ENCODE data around the gene TNFSF8. TPM values are rescaled to one million over a fixed set of nuclear protein-coding genes. Genes with fewer than 3 reads are reported as not detected.

The TNFSF8 gene
- total and polyA plus RNA-seq, 9 of the 15 experiments (the other 6 are each of a cell fraction or from before 2014, with no cell fraction given) = 0.09 TPM; not detected in 8

GRCh38 chr9:114906922-114907571, 23.3 kb downstream of the TNFSF8 start:
- Histone ChIP-seq H3K79me2 (ENCODE audit: control insufficient read depth, insufficient read depth, low read length) (no peaks in the 10 kb centered on the region), H3K27me3 (ENCODE audit: control insufficient read depth in 2 of 2, insufficient read depth in 2 of 2, low read length in 2 of 2) (no peaks in the 10 kb centered on the region), H3K9ac (ENCODE audit: insufficient read depth in 1 of 2, low read depth in 2 of 2, low read length in 2 of 2) (no peak overlapping the region), H3K4me2 (ENCODE audit: insufficient read depth, low read length) (no peak overlapping the region), H2AFZ (ENCODE audit: low read depth, low read length) (no peak overlapping the region), H3K36me3 (ENCODE audit: control insufficient read depth, insufficient read depth, low read length) (no peaks in the 10 kb centered on the region), H3K4me3 (no peak overlapping the region), H4K20me1 (replicated peaks; ENCODE audit: control insufficient read depth, insufficient read depth, low read length) (no peaks in the 10 kb centered on the region), H3K4me1 (replicated peaks in 1 of 2; ENCODE audit: control insufficient read depth in 2 of 2, insufficient read depth in 2 of 2, low read length in 2 of 2) (no peaks in the 10 kb centered on the region), H3K9me3 (replicated peaks; ENCODE audit: control insufficient read depth, insufficient read depth, low read depth, low read length) (no peaks in the 10 kb centered on the region), H3K9me1 (ENCODE audit: control insufficient read depth, insufficient read depth, low read length) (no peaks in the 10 kb centered on the region), H3K27ac (ENCODE audit: extremely low read depth, low read depth, low read length) (no peak overlapping the region)
- ATAC-seq (peak; percentile 79), DNase-seq (ENCODE audit: extremely low read depth in 1 of 4, low spot score in 3 of 4) (peak in 1 of 4 experiments; percentile 12), FAIRE-seq (no peak)
- WGBS (ENCODE audit: insufficient coverage, low coverage, missing lambda C conversion rate) = 1% methylated on average over 7 of the region's 7 CpGs
- CTCF ChIA-PET (ENCODE audit: low intra/inter-chr PET ratio) = interaction anchor here (0.5 to 1.4 kb wide), 4 partner anchors 148 to 502 kb away, joined by 3 read pairs; partner anchors contain the start of gene TEX48
- in situ Hi-C loops (cut with MboI) (loop anchor here (25.0 kb wide), 1 partner anchor 170 kb away; no protein-coding TSS in a partner anchor), intact Hi-C loops (cut with micrococcal nuclease) (loop anchor here (1.0 to 2.0 kb wide), 2 partner anchors 168 to 502 kb away; no protein-coding TSS in a partner anchor)
- POLR2A ChIA-PET = interaction anchor here (0.7 kb wide), 1 partner anchor 143 kb away, joined by 3 read pairs; no protein-coding TSS in a partner anchor
- no TSS peak for BruUV-seq (replicated peaks)
- no peak for TF ChIP-seq HCFC1 (IDR thresholded peaks at IDR 0.05; ENCODE audit: low read depth, low read length)
- peak; percentile 48; the same call in 1 of the 2 replicates for TF ChIP-seq REST (IDR thresholded peaks at IDR 0.05; ENCODE audit: borderline replicate concordance)
- TF ChIP-seq REST (CRISPR knock-in tag; IDR thresholded peaks at IDR 0.05; ENCODE audit: low read depth) = no peak
- no peak for TF ChIP-seq ZBTB12 (CRISPR knock-in tag; IDR thresholded peaks at IDR 0.05)
- TF ChIP-seq PHB (CRISPR knock-in tag; IDR thresholded peaks at IDR 0.05) = no peak
- TF ChIP-seq FOXK1 (CRISPR knock-in tag; IDR thresholded peaks at IDR 0.05; ENCODE audit: borderline replicate concordance) = no peak
- TF ChIP-seq TRIM24 (IDR thresholded peaks at IDR 0.05) = no peak
- TF ChIP-seq ZBTB34 (CRISPR knock-in tag; IDR thresholded peaks at IDR 0.05) = no peak
- TF ChIP-seq ZNF639 (CRISPR knock-in tag; conservative IDR thresholded peaks at IDR 0.05 in 1 of 2, IDR thresholded peaks at IDR 0.05 in 1 of 2) = no peak
